ENCODE measurements around the gene CLUH. TPM values are rescaled to one million over a fixed set of nuclear protein-coding genes. Genes with fewer than 3 reads are reported as not detected.

Gene CLUH
- total RNA-seq, 2 donors from 2014 or later: 36.3 to 65.4 TPM

GRCh38 chr17:2695961-2696760 is 15.4 kb downstream of the CLUH start:
- Histone ChIP-seq H3K9me3 (no peaks in the 10 kb centered on the region), H3K27me3 (replicated peaks; ENCODE audit: insufficient read depth) (no peaks in the 10 kb centered on the region), H3K36me3 (peaks cover 62% of the 10 kb centered on the region), H3K4me1 (ENCODE audit: control insufficient read depth in 1 of 2, low read depth in 2 of 2) (no peaks in the 10 kb centered on the region), H3K27ac (no peak overlapping the region), H3K4me3 (no peak overlapping the region)
- ATAC-seq (ENCODE audit: insufficient number of reproducible peaks, low FRiP score, low read depth): no peak
- DNase-seq (ENCODE audit: low spot score): no peak
- no peak for TF ChIP-seq CTCF (IDR thresholded peaks at IDR 0.05)

DNA sequence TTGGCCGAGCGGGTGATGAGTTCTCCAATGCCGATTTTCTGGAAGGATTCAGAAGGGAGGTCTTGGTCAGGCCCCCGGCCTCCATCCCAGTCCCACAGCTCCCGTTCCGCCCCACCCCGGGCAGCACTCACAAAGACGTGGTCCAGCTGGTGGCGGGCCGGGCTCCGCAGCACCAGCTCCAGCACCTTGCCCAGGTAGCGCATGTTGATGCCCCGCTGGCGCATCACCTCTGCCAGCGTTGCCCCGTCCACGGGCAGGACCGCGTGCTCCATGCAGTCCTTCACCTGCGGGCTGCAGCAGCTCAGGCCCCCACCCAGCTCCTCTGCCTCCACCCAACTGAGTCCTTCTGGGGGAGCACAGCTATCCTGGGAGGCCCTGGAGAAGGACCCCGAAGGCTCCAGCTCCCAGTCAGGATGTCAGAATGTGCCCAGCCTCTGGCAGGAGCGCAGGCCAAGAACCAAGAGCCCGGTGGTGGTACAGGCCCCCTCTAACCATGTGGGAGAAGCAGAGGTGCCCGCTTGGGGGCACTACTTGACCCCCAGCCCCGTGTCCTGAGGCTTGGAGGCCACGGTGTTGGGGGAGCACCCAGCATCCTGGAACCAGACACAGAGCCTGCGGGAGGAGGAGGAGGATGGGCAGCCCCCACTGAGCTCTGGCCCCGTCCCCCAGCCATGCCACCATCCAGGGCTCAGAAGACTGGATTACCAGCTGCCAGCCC is 16.2 kb downstream of the CLUH start:
- no peak for ATAC-seq (ENCODE audit: insufficient number of reproducible peaks, low FRiP score, low read depth)
- Histone ChIP-seq H3K36me3 (peaks cover 62% of the 10 kb centered on the region), H3K9me3 (no peaks in the 10 kb centered on the region), H3K4me1 (ENCODE audit: control insufficient read depth in 1 of 2, low read depth in 2 of 2) (no peaks in the 10 kb centered on the region), H3K27ac (no peak overlapping the region), H3K4me3 (no peak overlapping the region), H3K27me3 (replicated peaks; ENCODE audit: insufficient read depth) (no peaks in the 10 kb centered on the region)
- TF ChIP-seq CTCF (IDR thresholded peaks at IDR 0.05): no peak
- no peak for DNase-seq (ENCODE audit: low spot score)

- ATAC-seq (ENCODE audit: insufficient number of reproducible peaks, low FRiP score, low read depth): no peak
- no peak for DNase-seq (ENCODE audit: low spot score)
- Histone ChIP-seq H3K9me3 (no peaks in the 10 kb centered on the region), H3K4me1 (ENCODE audit: control insufficient read depth in 1 of 2, low read depth in 2 of 2) (no peaks in the 10 kb centered on the region), H3K27ac (no peak overlapping the region), H3K36me3 (peaks cover 58% of the 10 kb centered on the region), H3K27me3 (replicated peaks; ENCODE audit: insufficient read depth) (no peaks in the 10 kb centered on the region), H3K4me3 (no peak overlapping the region)
- no peak for TF ChIP-seq CTCF (IDR thresholded peaks at IDR 0.05)
Measured at GRCh38 chr17:2694381-2695242, 17.0 kb downstream of the CLUH start.

DNA sequence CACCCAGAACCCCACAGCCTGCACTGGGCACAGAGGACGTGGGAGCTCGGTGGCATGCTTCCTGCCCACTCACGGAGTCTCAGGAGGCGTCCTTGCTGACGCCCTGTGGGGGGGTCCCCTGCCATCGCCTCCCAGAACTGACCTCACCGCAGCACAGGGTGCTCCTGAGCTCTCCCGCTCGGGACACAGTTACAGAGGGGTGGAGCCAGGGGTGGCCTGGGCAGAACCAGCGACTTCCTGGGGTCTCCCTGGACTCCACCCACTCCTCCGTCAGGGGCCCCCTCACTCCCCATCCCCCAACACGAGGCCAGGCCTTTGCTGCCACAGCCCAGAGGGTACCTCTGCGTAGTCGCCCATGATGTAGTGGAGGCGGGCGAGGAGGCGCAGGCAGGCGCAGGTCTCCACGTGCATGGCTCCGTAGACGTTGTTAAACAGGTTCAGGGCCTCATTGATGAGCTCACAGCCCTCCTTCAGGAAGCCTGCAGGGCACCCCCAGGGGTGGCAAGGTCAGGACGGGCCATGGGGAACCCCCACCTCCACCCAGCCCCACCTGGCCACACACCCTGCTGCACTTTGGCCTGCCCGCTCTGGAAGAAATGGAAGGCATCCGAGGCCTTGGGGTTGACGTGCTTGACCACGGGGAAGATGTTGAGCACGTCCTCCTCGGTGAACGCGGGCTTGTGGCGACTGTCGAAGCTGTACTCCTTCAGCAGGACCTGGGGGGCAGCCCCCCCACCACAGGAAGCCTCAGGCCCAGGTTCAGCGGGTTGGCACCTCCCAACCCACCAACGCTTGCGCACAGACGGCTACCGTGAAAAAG is 17.8 kb downstream of the CLUH start:
- Histone ChIP-seq H3K27me3 (replicated peaks; ENCODE audit: insufficient read depth) (no peaks in the 10 kb centered on the region), H3K36me3 (peaks cover 58% of the 10 kb centered on the region), H3K9me3 (no peaks in the 10 kb centered on the region), H3K4me1 (ENCODE audit: control insufficient read depth in 1 of 2, low read depth in 2 of 2) (no peaks in the 10 kb centered on the region), H3K4me3 (no peak overlapping the region), H3K27ac (no peak overlapping the region)
- ATAC-seq (ENCODE audit: insufficient number of reproducible peaks, low FRiP score, low read depth): no peak
- no peak for DNase-seq (ENCODE audit: low spot score)
- no peak for TF ChIP-seq CTCF (IDR thresholded peaks at IDR 0.05)

Data from thoracic aorta (tissue), 2 donors.